ENCODE data around the gene ISOC2.
"Not testable (repeated sequence)": the region's sequence is repeated elsewhere in the genome, so short reads cannot be mapped to it uniquely, and the experiment has no call there.

The ISOC2 gene

GRCh38 chr19:55408533-55408872 lies 52.9 kb downstream of the ISOC2 start:
- H3K4me1 ChIP-seq (ENCODE audit: insufficient read depth, poor library complexity, severe bottlenecking), result peaks cover 12% of the 10 kb centered on the region
- peaks cover 34% of the 10 kb centered on the region for H3K36me3 ChIP-seq (ENCODE audit: low read depth)
- DNase-seq (ENCODE audit: low spot score), result no peak
- H3K27ac ChIP-seq (ENCODE audit: poor library complexity, severe bottlenecking), result peak overlapping the region; percentile 80
- TF ChIP-seq CTCF (IDR thresholded peaks at IDR 0.05; ENCODE audit: poor library complexity, severe bottlenecking), result no peak
- no peak for ATAC-seq (ENCODE audit: low read depth)
- no peaks in the 10 kb centered on the region for H3K9me3 ChIP-seq (ENCODE audit: severe bottlenecking)
- peak overlapping the region; percentile 87 for H3K4me3 ChIP-seq (ENCODE audit: severe bottlenecking)
- no peaks in the 10 kb centered on the region for H3K27me3 ChIP-seq (ENCODE audit: insufficient read depth, poor library complexity, severe bottlenecking)

- DNase-seq (ENCODE audit: low spot score) (peak; percentile 96), ATAC-seq (ENCODE audit: low read depth) (peak; percentile 94)
- Histone ChIP-seq H3K27me3 (ENCODE audit: insufficient read depth, poor library complexity, severe bottlenecking) (no peaks in the 10 kb centered on the region), H3K9me3 (ENCODE audit: severe bottlenecking) (no peaks in the 10 kb centered on the region), H3K27ac (ENCODE audit: poor library complexity, severe bottlenecking) (peak overlapping the region; percentile 80), H3K36me3 (ENCODE audit: low read depth) (peaks cover 39% of the 10 kb centered on the region), H3K4me3 (ENCODE audit: severe bottlenecking) (peak overlapping the region; percentile 87), H3K4me1 (ENCODE audit: insufficient read depth, poor library complexity, severe bottlenecking) (peaks cover 12% of the 10 kb centered on the region)
- TF ChIP-seq CTCF (IDR thresholded peaks at IDR 0.05; ENCODE audit: poor library complexity, severe bottlenecking), result no peak
These were observed 53.5 kb downstream of the ISOC2 start for GRCh38 chr19:55407800-55408532.

GRCh38 chr19:55407550-55407799 lies 54.0 kb downstream of the ISOC2 start, which contains the start of gene UBE2S:
Gene UBE2S, minus strand, starts transcription at chr19:55407788. Its CDS starts 199 bp downstream, at chr19:55407589.
- not testable (repeated sequence) for DNase-seq (ENCODE audit: low spot score); H3K27me3 ChIP-seq (ENCODE audit: insufficient read depth, poor library complexity, severe bottlenecking)

GRCh38 chr19:55406826-55407549 lies 54.5 kb downstream of the ISOC2 start:
- Histone ChIP-seq H3K27me3 (ENCODE audit: insufficient read depth, poor library complexity, severe bottlenecking) (no peaks in the 10 kb centered on the region), H3K9me3 (ENCODE audit: severe bottlenecking) (no peaks in the 10 kb centered on the region), H3K4me3 (ENCODE audit: severe bottlenecking) (peak overlapping the region; percentile 87), H3K27ac (ENCODE audit: poor library complexity, severe bottlenecking) (peak overlapping the region; percentile 80), H3K4me1 (ENCODE audit: insufficient read depth, poor library complexity, severe bottlenecking) (peaks cover 12% of the 10 kb centered on the region), H3K36me3 (ENCODE audit: low read depth) (peaks cover 49% of the 10 kb centered on the region)
- ATAC-seq (ENCODE audit: low read depth) (peak; percentile 12; the same call in 1 of the 3 replicates), DNase-seq (ENCODE audit: low spot score) (no peak)
- TF ChIP-seq CTCF (IDR thresholded peaks at IDR 0.05; ENCODE audit: poor library complexity, severe bottlenecking), result no peak

More at GRCh38 chr19:55407550-55407799, 54.0 kb downstream of the ISOC2 start, which contains the start of gene UBE2S:
- H3K4me3 ChIP-seq (ENCODE audit: severe bottlenecking), result peak within 1 kb of the TSS; percentile 87
- peaks cover 44% of the 10 kb centered on the region for H3K36me3 ChIP-seq (ENCODE audit: low read depth)
- H3K9me3 ChIP-seq (ENCODE audit: severe bottlenecking), result not testable (repeated sequence)
- peak; percentile 69 for ATAC-seq (ENCODE audit: low read depth)
- peaks cover 12% of the 10 kb centered on the region for H3K4me1 ChIP-seq (ENCODE audit: insufficient read depth, poor library complexity, severe bottlenecking)
- H3K27ac ChIP-seq (ENCODE audit: poor library complexity, severe bottlenecking), result peak within 1 kb of the TSS; percentile 80

GRCh38 chr19:55406091-55406825 lies 55.2 kb downstream of the ISOC2 start:
- ATAC-seq (ENCODE audit: low read depth) (no peak), DNase-seq (ENCODE audit: low spot score) (no peak)
- Histone ChIP-seq H3K4me1 (ENCODE audit: insufficient read depth, poor library complexity, severe bottlenecking) (peaks cover 12% of the 10 kb centered on the region), H3K27ac (ENCODE audit: poor library complexity, severe bottlenecking) (peak overlapping the region; percentile 80), H3K4me3 (ENCODE audit: severe bottlenecking) (peak overlapping the region; percentile 87), H3K36me3 (ENCODE audit: low read depth) (peaks cover 54% of the 10 kb centered on the region), H3K9me3 (ENCODE audit: severe bottlenecking) (no peaks in the 10 kb centered on the region), H3K27me3 (ENCODE audit: insufficient read depth, poor library complexity, severe bottlenecking) (no peaks in the 10 kb centered on the region)
- no peak for TF ChIP-seq CTCF (IDR thresholded peaks at IDR 0.05; ENCODE audit: poor library complexity, severe bottlenecking)
